OCI-LY1 (cell line): ENCODE measurements around the gene ZBTB22.

Source experiments
- H2AFZ ChIP-seq: fragments of 200-600 bp; sonication (generic), shearing (Covaris generic); 2 replicates; pipeline ENCODE4 v1.6.0; 2014; ENCODE audit warnings: antibody characterized with exemption, mild to moderate bottlenecking, low read length
- H3F3A ChIP-seq: fragments of 200-600 bp; sonication (generic), shearing (Covaris generic); 2 replicates; pipeline ENCODE4 v1.6.0; 2014; ENCODE audit warnings: mild to moderate bottlenecking, antibody characterized with exemption, low read length, moderate library complexity; ENCODE audit not compliant: insufficient read depth
- H3K27ac ChIP-seq: fragments of 200-600 bp; sonication (generic); 2 replicates; pipeline ENCODE4 v1.5.1; 2014; ENCODE audit warnings: low read length, mixed run types, mild to moderate bottlenecking, low read depth; ENCODE audit not compliant: poor library complexity, severe bottlenecking
- H3K27me3 ChIP-seq: fragments of 200-600 bp; sonication (generic); 2 replicates; pipeline ENCODE4 v1.6.0; 2014; ENCODE audit warnings: antibody characterized with exemption, mild to moderate bottlenecking, low read length, moderate library complexity; ENCODE audit not compliant: insufficient read depth
- H3K36me3 ChIP-seq: fragments of 200-600 bp; sonication (generic); 2 replicates; pipeline ENCODE4 v1.6.1; 2014; ENCODE audit warnings: mild to moderate bottlenecking, antibody characterized with exemption, low read length, moderate library complexity, mixed read lengths; ENCODE audit not compliant: insufficient read depth
- H3K4me1 ChIP-seq: fragments of 200-600 bp; sonication (generic); 2 replicates; pipeline ENCODE4 v1.5.1; 2014; ENCODE audit warnings: mild to moderate bottlenecking, low read length, moderate library complexity; ENCODE audit not compliant: insufficient read depth, severe bottlenecking
- H3K4me2 ChIP-seq: fragments of 200-600 bp; sonication (generic), shearing (Covaris generic); 2 replicates; pipeline ENCODE4 v1.6.1; 2014; ENCODE audit warnings: low read length
- H3K4me3 ChIP-seq: fragments of 200-600 bp; sonication (generic); 2 replicates; pipeline ENCODE4 v1.5.1; 2014; ENCODE audit warnings: low read length, low read depth, mild to moderate bottlenecking, mixed read lengths; ENCODE audit not compliant: poor library complexity, severe bottlenecking
- H3K79me2 ChIP-seq: fragments of 200-600 bp; shearing (Covaris generic); 2 replicates; pipeline ENCODE4 v1.6.1; 2016; ENCODE audit warnings: mixed run types, low read length, mixed read lengths; ENCODE audit not compliant: insufficient read depth
- H3K9ac ChIP-seq: fragments of 200-600 bp; sonication (generic), shearing (Covaris generic); 2 replicates; pipeline ENCODE4 v1.6.1; 2014; ENCODE audit warnings: mild to moderate bottlenecking, low read length, mixed read lengths
- H3K9me2 ChIP-seq: fragments of 200-600 bp; sonication (generic), shearing (Covaris generic); 2 replicates; pipeline ENCODE4 v1.6.1; 2014; ENCODE audit warnings: low read depth, mild to moderate bottlenecking, low read length, mixed read lengths
- H3K9me3 ChIP-seq: fragments of 200-600 bp; shearing (Covaris generic); 2 replicates; pipeline ENCODE4 v1.6.1; 2014; ENCODE audit warnings: low read length, mixed read lengths
- H4K20me1 ChIP-seq: fragments of 200-600 bp; sonication (generic), shearing (Covaris generic); 2 replicates; pipeline ENCODE4 v1.6.0; 2016; ENCODE audit warnings: mild to moderate bottlenecking, low read length; ENCODE audit not compliant: insufficient read depth
- EZH2 ChIP-seq: fragments of 200-600 bp; sonication (generic), shearing (Covaris generic); IDR thresholded peaks from 2 replicates; pipeline ENCODE4 v1.8.0; 2017; ENCODE audit warnings: borderline replicate concordance, mixed run types, mild to moderate bottlenecking, antibody characterized with exemption, low read length, moderate library complexity, mixed read lengths
- TF ChIP-seq, protein P1 (sequence below): fragments of 200-600 bp; sonication (generic), shearing (Covaris generic); IDR thresholded peaks from 2 replicates; pipeline ENCODE4 v1.5.1; 2017; ENCODE audit warnings: mild to moderate bottlenecking, antibody characterized with exemption, low read length, moderate library complexity, mixed read lengths

The ZBTB22 gene

DNA sequence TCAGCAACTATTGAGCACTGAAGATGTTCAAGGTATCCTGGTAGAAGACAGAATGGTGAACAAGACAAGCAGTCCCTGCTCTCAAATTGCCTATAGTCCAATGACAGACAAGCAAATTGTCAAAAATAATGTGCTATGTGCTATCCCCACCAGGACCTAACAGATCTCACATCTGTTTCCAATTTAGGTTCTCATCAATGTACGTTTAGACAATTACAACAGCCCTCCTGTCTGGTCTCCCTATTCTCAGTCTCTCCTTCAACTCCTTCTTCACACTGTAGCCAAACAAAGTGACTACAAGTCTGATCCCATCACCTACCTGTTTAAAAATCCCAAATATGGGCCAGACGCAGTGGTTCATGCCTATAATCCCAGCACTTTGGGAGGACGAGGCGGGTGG, 11.2 kb downstream of the ZBTB22 start:
- Histone ChIP-seq H3K4me1 (peaks cover 7% of the 10 kb centered on the region), H3K27me3 (no peaks in the 10 kb centered on the region), H3K4me3 (no peak overlapping the region), H4K20me1 (no peaks in the 10 kb centered on the region), H2AFZ (no peak overlapping the region), H3K9me3 (no peaks in the 10 kb centered on the region), H3K79me2 (0 out of 2 replicates have a peak, but pooled peaks cover 10% of the 10 kb centered on the region), H3K4me2 (no peak overlapping the region), H3F3A (0 out of 2 replicates have a peak, but pooled peaks cover 5% of the 10 kb centered on the region), H3K9ac (no peak overlapping the region), H3K36me3 (peaks cover 49% of the 10 kb centered on the region), H3K9me2 (no peaks in the 10 kb centered on the region), H3K27ac (peak overlapping the region; percentile 18)
- TF ChIP-seq, protein P1, sequence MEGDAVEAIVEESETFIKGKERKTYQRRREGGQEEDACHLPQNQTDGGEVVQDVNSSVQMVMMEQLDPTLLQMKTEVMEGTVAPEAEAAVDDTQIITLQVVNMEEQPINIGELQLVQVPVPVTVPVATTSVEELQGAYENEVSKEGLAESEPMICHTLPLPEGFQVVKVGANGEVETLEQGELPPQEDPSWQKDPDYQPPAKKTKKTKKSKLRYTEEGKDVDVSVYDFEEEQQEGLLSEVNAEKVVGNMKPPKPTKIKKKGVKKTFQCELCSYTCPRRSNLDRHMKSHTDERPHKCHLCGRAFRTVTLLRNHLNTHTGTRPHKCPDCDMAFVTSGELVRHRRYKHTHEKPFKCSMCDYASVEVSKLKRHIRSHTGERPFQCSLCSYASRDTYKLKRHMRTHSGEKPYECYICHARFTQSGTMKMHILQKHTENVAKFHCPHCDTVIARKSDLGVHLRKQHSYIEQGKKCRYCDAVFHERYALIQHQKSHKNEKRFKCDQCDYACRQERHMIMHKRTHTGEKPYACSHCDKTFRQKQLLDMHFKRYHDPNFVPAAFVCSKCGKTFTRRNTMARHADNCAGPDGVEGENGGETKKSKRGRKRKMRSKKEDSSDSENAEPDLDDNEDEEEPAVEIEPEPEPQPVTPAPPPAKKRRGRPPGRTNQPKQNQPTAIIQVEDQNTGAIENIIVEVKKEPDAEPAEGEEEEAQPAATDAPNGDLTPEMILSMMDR, result no peak
- no peak for TF ChIP-seq EZH2

DNA sequence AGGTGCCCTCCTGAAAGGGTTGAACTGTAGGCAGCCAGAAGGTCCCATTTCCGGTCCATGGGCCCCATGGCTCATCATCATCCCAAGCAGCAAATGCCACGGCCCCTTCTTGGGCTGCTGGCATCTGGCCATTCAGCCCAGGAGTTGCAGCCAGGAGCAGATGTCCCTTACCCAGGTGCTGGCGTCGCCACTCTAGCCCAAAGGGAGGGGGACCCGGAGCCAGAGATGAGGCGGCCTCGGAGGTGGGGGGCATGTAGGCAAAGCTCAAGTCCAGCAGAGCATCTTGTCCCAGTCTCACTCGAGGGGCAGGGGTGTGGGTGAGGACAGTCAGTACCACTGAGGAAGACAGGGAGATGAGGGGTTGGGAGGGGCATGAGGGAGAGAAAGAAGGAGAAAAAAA, 12.5 kb downstream of the ZBTB22 start:
- H3K4me2 ChIP-seq, result no peak overlapping the region
- H3K79me2 ChIP-seq, result 0 out of 2 replicates have a peak, but pooled peaks cover 6% of the 10 kb centered on the region
- peaks cover 53% of the 10 kb centered on the region for H3K36me3 ChIP-seq
- no peak overlapping the region for H3K9ac ChIP-seq
- no peak overlapping the region for H3K4me3 ChIP-seq
- H3F3A ChIP-seq, result 0 out of 2 replicates have a peak, but pooled peaks cover 5% of the 10 kb centered on the region
- H2AFZ ChIP-seq, result no peak overlapping the region
- H3K9me2 ChIP-seq, result no peaks in the 10 kb centered on the region
- no peaks in the 10 kb centered on the region for H3K27me3 ChIP-seq
- no peaks in the 10 kb centered on the region for H4K20me1 ChIP-seq
- no peak overlapping the region for H3K27ac ChIP-seq
- TF ChIP-seq, protein P1, result no peak
- TF ChIP-seq EZH2, result no peak
- H3K4me1 ChIP-seq, result peaks cover 9% of the 10 kb centered on the region
- no peaks in the 10 kb centered on the region for H3K9me3 ChIP-seq

DNA sequence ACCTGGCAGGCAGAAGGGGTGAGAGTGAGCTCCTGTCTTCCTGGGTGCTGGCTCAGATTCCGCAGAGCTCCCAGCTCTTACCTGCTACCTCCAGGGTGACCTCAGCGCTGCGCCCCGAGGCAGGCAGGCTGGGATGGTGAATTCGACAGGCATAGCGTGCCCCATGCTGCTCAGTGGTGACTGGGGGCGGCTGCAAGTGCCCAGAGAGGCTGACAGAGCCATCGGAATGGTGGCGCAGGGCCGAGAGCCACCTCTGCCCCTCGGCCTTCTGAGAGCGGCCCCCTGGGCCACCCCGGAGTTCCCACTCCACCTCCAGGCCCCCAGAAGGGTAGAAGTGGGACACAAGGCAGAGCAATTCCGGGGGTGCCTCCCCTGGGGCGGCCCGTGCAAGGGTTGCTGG, 13.3 kb downstream of the ZBTB22 start:
- Histone ChIP-seq H3K9ac (no peak overlapping the region), H2AFZ (no peak overlapping the region), H3K9me2 (no peaks in the 10 kb centered on the region), H3K27me3 (no peaks in the 10 kb centered on the region), H3K36me3 (peaks cover 53% of the 10 kb centered on the region), H3K4me1 (peaks cover 15% of the 10 kb centered on the region), H3K79me2 (0 out of 2 replicates have a peak, but pooled peaks cover 6% of the 10 kb centered on the region), H3K4me2 (no peak overlapping the region), H3K4me3 (no peak overlapping the region), H4K20me1 (no peaks in the 10 kb centered on the region), H3K9me3 (no peaks in the 10 kb centered on the region), H3K27ac (no peak overlapping the region), H3F3A (0 out of 2 replicates have a peak, but pooled peaks cover 5% of the 10 kb centered on the region)
- TF ChIP-seq EZH2, result no peak
- TF ChIP-seq, protein P1, result no peak
